B cell (primary cell): ENCODE data around the gene LRRC55. TPM values are rescaled to one million over a fixed set of nuclear protein-coding genes. Genes with fewer than 3 reads are reported as not detected.

Source experiments
- ATAC-seq: fragments of 200-7000 bp; cut with Tn5 transposase; one replicate; pipeline ENCODE4 v1.10.0; 2021; ENCODE audit warnings: low read depth, mild to moderate bottlenecking, moderate number of reproducible peaks, moderate library complexity
- CTCF ChIA-PET: fragments of 350-600 bp; sonication (Branson Sonifier 250); formaldehyde crosslinking; loops from one replicate; lab custom pipeline; 2021; ENCODE audit warnings: antibody characterized with exemption, inconsistent platforms; lab: Charles Lee
- POLR2A ChIA-PET: fragments of 350-600 bp; sonication (Branson Sonifier 250); formaldehyde crosslinking; loops from one replicate; lab custom pipeline; 2021; ENCODE audit warnings: antibody characterized with exemption; lab: Charles Lee
- DNase-seq: peaks from one replicate; pipeline ENCODE4 v3.0.0; 2013
- H2AFZ ChIP-seq: 2 replicates; pipeline ENCODE4 v1.6.1; 2012; ENCODE audit warnings: mild to moderate bottlenecking, low read depth, low read length; ENCODE audit not compliant: insufficient read depth, poor library complexity, severe bottlenecking
- H3K27ac ChIP-seq, 2 donors: 1 replicate in 1 of 2; 2 replicates in 1 of 2; pipeline ENCODE4 v1.5.1; 2012 to 2013; ENCODE audit warnings: low read length in 2 of 2, mild to moderate bottlenecking in 2 of 2, moderate library complexity in 1 of 2
- H3K27me3 ChIP-seq, 4 experiments: fragments of 200-600 bp in 1 of 4; sonication (generic) in 1 of 4; replicated peaks in 1 of 4; 1 replicate in 2 of 4; 2 replicates in 2 of 4; pipeline versions ENCODE4 v1.6.1 to v1.7.0; 2013 to 2016; ENCODE audit warnings: low read length in 3 of 4, mild to moderate bottlenecking in 2 of 4, mixed read lengths in 1 of 4, moderate library complexity in 1 of 4; ENCODE audit not compliant: insufficient read depth in 4 of 4, control insufficient read depth in 3 of 4; ENCODE audit errors: control extremely low read depth in 1 of 4
- H3K36me3 ChIP-seq, 2 experiments: replicated peaks in 1 of 2; 1 replicate in 1 of 2; 2 replicates in 1 of 2; pipeline versions ENCODE4 v1.6.1 to v1.7.1; 2013; ENCODE audit warnings: low read length in 1 of 2; ENCODE audit not compliant: insufficient read depth in 2 of 2, control insufficient read depth in 1 of 2; ENCODE audit errors: control extremely low read depth in 1 of 2, extremely low read depth in 1 of 2
- H3K4me1 ChIP-seq, 2 donors: fragments of 200-600 bp in 1 of 2; sonication (generic) in 1 of 2; 1 replicate in 1 of 2; 2 replicates in 1 of 2; pipeline versions ENCODE4 v1.5.1 to v1.6.1; 2013 to 2017; ENCODE audit warnings: low read length in 2 of 2; ENCODE audit not compliant: control insufficient read depth in 2 of 2, insufficient read depth in 2 of 2
- H3K4me2 ChIP-seq: replicated peaks from 2 replicates; pipeline ENCODE3; 2012; ENCODE audit warnings: mild to moderate bottlenecking, low read depth, low read length; ENCODE audit not compliant: poor library complexity, severe bottlenecking
- H3K4me3 ChIP-seq, 5 experiments: fragments of 200-600 bp in 1 of 5; sonication (generic) in 1 of 5; 1 replicate in 3 of 5; 2 replicates in 2 of 5; pipeline versions ENCODE4 v1.5.1 to v1.7.0; 2011 to 2016; ENCODE audit warnings: low read length in 4 of 5, mild to moderate bottlenecking in 4 of 5, low read depth in 2 of 5, control low read depth in 1 of 5, moderate library complexity in 1 of 5; ENCODE audit not compliant: insufficient read depth in 1 of 5; ENCODE audit errors: control extremely low read depth in 1 of 5, extremely low read depth in 1 of 5
- H3K79me2 ChIP-seq: fragments of 200-600 bp; sonication (generic); one replicate; pipeline ENCODE4 v1.6.0; 2016; ENCODE audit warnings: low read length; ENCODE audit not compliant: control insufficient read depth, insufficient read depth
- H3K9ac ChIP-seq: fragments of 200-600 bp; sonication (generic); 2 replicates; pipeline ENCODE4 v1.6.1; 2017; ENCODE audit warnings: mild to moderate bottlenecking, low read length, moderate library complexity
- H3K9me3 ChIP-seq, 3 donors: one replicate each; pipeline versions ENCODE4 v1.6.1 to v1.7.1; 2013; ENCODE audit warnings: low read length in 2 of 3; ENCODE audit not compliant: control insufficient read depth in 2 of 3, insufficient read depth in 1 of 3; ENCODE audit errors: control extremely low read depth in 1 of 3
- H4K20me1 ChIP-seq: 2 replicates; pipeline ENCODE4 v1.6.0; 2012; ENCODE audit warnings: mild to moderate bottlenecking, low read length; ENCODE audit not compliant: insufficient read depth, control insufficient read depth, poor library complexity, severe bottlenecking
- H3K27ac Mint-ChIP-seq: one replicate; pipeline ENCODE4 v1.8.0; 2021; ENCODE audit warnings: mixed read lengths
- H3K27me3 Mint-ChIP-seq: one replicate; pipeline ENCODE4 v1.8.0; 2021; ENCODE audit warnings: mixed read lengths
- H3K4me1 Mint-ChIP-seq: one replicate; pipeline ENCODE4 v1.8.0; 2021; ENCODE audit warnings: mixed read lengths
- H3K4me3 Mint-ChIP-seq: one replicate; pipeline ENCODE4 v1.8.0; 2021; ENCODE audit warnings: mixed read lengths
- H3K9me3 Mint-ChIP-seq: one replicate; pipeline ENCODE4 v1.8.0; 2022; ENCODE audit warnings: mixed read lengths; ENCODE audit not compliant: insufficient read depth
- EZH2 ChIP-seq: IDR thresholded peaks from 2 replicates; pipeline ENCODE4 v1.6.1; 2012; ENCODE audit warnings: borderline replicate concordance, low read depth, mild to moderate bottlenecking, moderate library complexity, low read length; ENCODE audit not compliant: insufficient read depth, poor library complexity, severe bottlenecking
- WGBS: methylation state at CpG from one replicate; pipeline ENCODE4 v1.1.5; 2013; ENCODE audit warnings: missing lambda C conversion rate; ENCODE audit not compliant: insufficient coverage; 5-methylcytosine and 5-hydroxymethylcytosine counted together
- intact Hi-C: fragments of 100-400 bp; cut with micrococcal nuclease; formaldehyde crosslinking; loops from one replicate; pipeline ENCODE4 v1.10.0; 2022
- polyA plus RNA-seq: library from polyadenylated mRNA; depleted of rRNA; stranded (reverse); fragments of >200 nt; gene quantifications from 2 replicates; pipeline ENCODE4 v1.2.3, GENCODE V29; 2012
- total RNA-seq, 2 donors: library from RNA; stranded (reverse); fragments of 120-200 nt in 1 of 2; gene quantifications; 1 replicate in 1 of 2; 2 replicates in 1 of 2; pipeline versions ENCODE4 v1.2.3 to v1.2.4, GENCODE V29; 2013 to 2022
- TF ChIP-seq, protein P1 (sequence below): fragments of 200-600 bp; IDR thresholded peaks from one replicate; pipeline ENCODE4 v1.8.0; 2022; ENCODE audit warnings: antibody characterized with exemption, mild to moderate bottlenecking

The LRRC55 gene
- total and polyA plus RNA-seq, 2 donors (not counting 1 experiment from before 2014, with no cell fraction given), result not detected

- H3K4me3 Mint-ChIP-seq, result no peak overlapping the region
- no peaks in the 10 kb centered on the region for H4K20me1 ChIP-seq
- no peak overlapping the region for H3K27ac ChIP-seq
- DNase-seq (no peak), ATAC-seq (no peak)
- H3K4me3 ChIP-seq, result no peak overlapping the region
- no peak overlapping the region for H2AFZ ChIP-seq
- H3K9me3 Mint-ChIP-seq, result no peaks in the 10 kb centered on the region
- POLR2A ChIA-PET, result no interaction called here
- H3K79me2 ChIP-seq, result no peaks in the 10 kb centered on the region
- TF ChIP-seq, protein P1, sequence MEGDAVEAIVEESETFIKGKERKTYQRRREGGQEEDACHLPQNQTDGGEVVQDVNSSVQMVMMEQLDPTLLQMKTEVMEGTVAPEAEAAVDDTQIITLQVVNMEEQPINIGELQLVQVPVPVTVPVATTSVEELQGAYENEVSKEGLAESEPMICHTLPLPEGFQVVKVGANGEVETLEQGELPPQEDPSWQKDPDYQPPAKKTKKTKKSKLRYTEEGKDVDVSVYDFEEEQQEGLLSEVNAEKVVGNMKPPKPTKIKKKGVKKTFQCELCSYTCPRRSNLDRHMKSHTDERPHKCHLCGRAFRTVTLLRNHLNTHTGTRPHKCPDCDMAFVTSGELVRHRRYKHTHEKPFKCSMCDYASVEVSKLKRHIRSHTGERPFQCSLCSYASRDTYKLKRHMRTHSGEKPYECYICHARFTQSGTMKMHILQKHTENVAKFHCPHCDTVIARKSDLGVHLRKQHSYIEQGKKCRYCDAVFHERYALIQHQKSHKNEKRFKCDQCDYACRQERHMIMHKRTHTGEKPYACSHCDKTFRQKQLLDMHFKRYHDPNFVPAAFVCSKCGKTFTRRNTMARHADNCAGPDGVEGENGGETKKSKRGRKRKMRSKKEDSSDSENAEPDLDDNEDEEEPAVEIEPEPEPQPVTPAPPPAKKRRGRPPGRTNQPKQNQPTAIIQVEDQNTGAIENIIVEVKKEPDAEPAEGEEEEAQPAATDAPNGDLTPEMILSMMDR, result no peak
- TF ChIP-seq EZH2, result no peak
- H3K4me1 ChIP-seq, result no peaks in the 10 kb centered on the region
- H3K9ac ChIP-seq, result no peak overlapping the region
- peaks cover 23% of the 10 kb centered on the region for H3K27me3 Mint-ChIP-seq
- H3K4me1 Mint-ChIP-seq, result peaks cover 2% of the 10 kb centered on the region
- no peaks in the 10 kb centered on the region for H3K36me3 ChIP-seq
- no peaks in the 10 kb centered on the region for H3K9me3 ChIP-seq
- no peak overlapping the region for H3K4me2 ChIP-seq
- CTCF ChIA-PET, result no interaction called here
- intact Hi-C loops, result no loop called here
- H3K27ac Mint-ChIP-seq, result no peak overlapping the region
- H3K27me3 ChIP-seq, result peaks cover 0 to 2% (median 0%) of the 10 kb centered on the region in 4 experiments
Observed at GRCh38 chr11:57153448-57153847, 28.3 kb upstream of the LRRC55 start.

DNA sequence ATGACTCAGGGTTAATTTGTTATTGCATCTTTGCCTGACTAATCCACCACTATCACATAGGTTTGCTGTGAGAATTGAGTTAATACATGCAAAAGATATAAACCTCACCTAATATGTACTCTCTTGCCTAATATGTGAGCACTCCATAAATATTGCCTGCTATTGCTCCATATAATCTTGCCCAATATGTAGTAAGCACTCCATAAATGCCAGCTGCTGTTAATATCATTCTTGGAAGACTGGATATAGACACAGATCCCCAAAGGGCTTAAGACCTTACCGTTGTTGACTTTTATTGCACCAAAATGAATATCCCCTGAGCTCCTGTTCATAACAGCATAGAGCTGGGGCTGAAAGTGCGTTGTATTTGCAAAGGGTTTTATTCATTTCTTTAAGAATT lies 27.0 kb upstream of the LRRC55 start:
- Histone ChIP-seq H3K27me3 (peaks cover 0 to 2% (median 0%) of the 10 kb centered on the region in 4 experiments), H3K9me3 (no peaks in the 10 kb centered on the region), H3K79me2 (no peaks in the 10 kb centered on the region), H3K27ac (no peak overlapping the region), H3K4me3 (no peak overlapping the region), H3K4me2 (no peak overlapping the region), H2AFZ (no peak overlapping the region), H3K9ac (no peak overlapping the region), H4K20me1 (no peaks in the 10 kb centered on the region), H3K4me1 (no peaks in the 10 kb centered on the region), H3K36me3 (no peaks in the 10 kb centered on the region)
- H3K9me3 Mint-ChIP-seq, result no peaks in the 10 kb centered on the region
- ChIA-PET POLR2A (no interaction called here), CTCF (interaction anchor here (0.7 kb wide), 1 partner anchor 147 kb away, joined by 3 read pairs; no protein-coding TSS in a partner anchor)
- H3K4me3 Mint-ChIP-seq, result no peak overlapping the region
- no CpG with 5 or more reads among the region's 2 CpGs for WGBS
- peaks cover 2% of the 10 kb centered on the region for H3K4me1 Mint-ChIP-seq
- TF ChIP-seq EZH2, result no peak
- TF ChIP-seq, protein P1, result no peak
- H3K27me3 Mint-ChIP-seq, result peaks cover 22% of the 10 kb centered on the region
- H3K27ac Mint-ChIP-seq, result no peak overlapping the region
- DNase-seq, result no peak
- intact Hi-C loops, result no loop called here
- no peak for ATAC-seq
